HepG2 (cell line): ENCODE results near the gene TSPAN17. TPM values are rescaled to one million over a fixed set of nuclear protein-coding genes. Genes with fewer than 3 reads are reported as not detected.

Source experiments
- ATAC-seq: fragments of 200-7000 bp; cut with Tn5 transposase; 3 replicates; pipeline ENCODE4 v1.9.1; 2020; ENCODE audit warnings: mild to moderate bottlenecking, moderate library complexity
- BruUV-seq: library from RNA; stranded (reverse); fragments of 400-500 nt; replicated peaks from 2 replicates; lab custom pipeline; 2021; lab: Mats Ljungman, UMichigan
- CTCF ChIA-PET: fragments of 300-600 bp; formaldehyde crosslinking; extraction: SDS; loops from one replicate; lab custom pipeline; 2021; ENCODE audit warnings: low total read pairs, inconsistent platforms, low intra/inter-chr PET ratio; lab: Yijun Ruan, JAX
- POLR2A ChIA-PET: fragments of 350-600 bp; sonication (Branson Sonifier 250); formaldehyde crosslinking; loops from one replicate; lab custom pipeline; 2020; ENCODE audit warnings: antibody characterized with exemption, inconsistent platforms; lab: Yijun Ruan, JAX
- DNase-seq: peaks from one replicate; pipeline ENCODE4 v3.0.0-alpha.2; 2015; ENCODE audit warnings: low spot score
- FAIRE-seq: peaks from 3 replicates; lab custom pipeline; 2011; peaks lifted over from hg19 to GRCh38; lab: Jason Lieb, UNC
- H2AFZ ChIP-seq: one replicate; pipeline ENCODE4 v1.6.1; 2011; ENCODE audit warnings: low read length, inconsistent platforms
- H3K27ac ChIP-seq: fragments of 300-600 bp; 3 replicates; pipeline ENCODE4 v1.8.0; 2011; ENCODE audit warnings: mixed run types, mild to moderate bottlenecking, mixed read lengths, low read length, inconsistent platforms; ENCODE audit not compliant: insufficient read depth; ENCODE audit errors: extremely low read length
- H3K27me3 ChIP-seq, 2 experiments: fragments of 200-600 bp in 1 of 2; 2 replicates in 1 of 2; 3 replicates in 1 of 2; pipeline versions ENCODE4 v1.6.0 to v1.8.0; 2011; ENCODE audit warnings: low read length in 2 of 2, mild to moderate bottlenecking in 2 of 2, moderate library complexity in 2 of 2, inconsistent platforms in 1 of 2; ENCODE audit not compliant: insufficient read depth in 2 of 2, control insufficient read depth in 1 of 2
- H3K36me3 ChIP-seq, 2 experiments: fragments of 200-600 bp in 1 of 2; replicated peaks in 1 of 2; 2 replicates in 1 of 2; 3 replicates in 1 of 2; pipeline versions ENCODE4 v1.5.1 to v1.8.0; 2011; ENCODE audit warnings: low read length in 2 of 2, inconsistent platforms in 1 of 2; ENCODE audit not compliant: insufficient read depth in 2 of 2, control insufficient read depth in 1 of 2
- H3K4me1 ChIP-seq: 2 replicates; pipeline ENCODE4 v1.5.1; 2012; ENCODE audit warnings: low read length, inconsistent platforms; ENCODE audit not compliant: insufficient read depth
- H3K4me2 ChIP-seq: 2 replicates; pipeline ENCODE4 v1.6.0; 2011; ENCODE audit warnings: low read depth, low read length, inconsistent platforms
- H3K4me3 ChIP-seq, 3 experiments: fragments of 200-600 bp in 1 of 3; sonication (generic), shearing (Covaris generic) in 1 of 3; replicated peaks in 1 of 3; 2 replicates each; pipeline ENCODE4 v1.5.1; 2011 to 2016; ENCODE audit warnings: low read length in 3 of 3, inconsistent platforms in 2 of 3, low read depth in 2 of 3, mild to moderate bottlenecking in 2 of 3, control low read depth in 1 of 3, mixed read lengths in 1 of 3; ENCODE audit not compliant: insufficient read depth in 1 of 3
- H3K79me2 ChIP-seq: one replicate; pipeline ENCODE4 v1.6.1; 2011; ENCODE audit warnings: low read length, inconsistent platforms; ENCODE audit not compliant: insufficient read depth
- H3K9ac ChIP-seq: 2 replicates; pipeline ENCODE4 v1.6.0; 2011; ENCODE audit warnings: mild to moderate bottlenecking, low read depth, low read length, inconsistent platforms; ENCODE audit not compliant: insufficient read depth
- H3K9me3 ChIP-seq: 2 replicates; pipeline ENCODE4 v1.5.1; 2012; ENCODE audit warnings: mild to moderate bottlenecking, low read length
- H4K20me1 ChIP-seq: 2 replicates; pipeline ENCODE4 v1.6.0; 2011; ENCODE audit warnings: inconsistent platforms, mild to moderate bottlenecking, low read length, moderate library complexity; ENCODE audit not compliant: insufficient read depth
- DZIP1 ChIP-seq: sonication (generic); formaldehyde crosslinking; IDR thresholded peaks from 2 replicates; pipeline ENCODE4 v1.5.0; 2020; ENCODE audit warnings: mild to moderate bottlenecking, missing genetic modification reagents
- HNF1B ChIP-seq: sonication (generic); formaldehyde crosslinking; IDR thresholded peaks from 2 replicates; pipeline ENCODE4 v1.5.1; 2020; ENCODE audit warnings: mild to moderate bottlenecking, moderate library complexity, missing genetic modification reagents
- IRF2 ChIP-seq: IDR thresholded peaks from 2 replicates; pipeline ENCODE4 v1.6.1; 2018; ENCODE audit warnings: missing genetic modification reagents, missing compliant biosample characterization
- KIAA2018 ChIP-seq: sonication (generic); formaldehyde crosslinking; IDR thresholded peaks from 2 replicates; pipeline ENCODE4 v1.5.0; 2020; ENCODE audit warnings: mild to moderate bottlenecking, missing genetic modification reagents, borderline replicate concordance
- PTBP1 ChIP-seq: fragments of 200-400 bp; formaldehyde crosslinking; IDR thresholded peaks from 2 replicates; pipeline ENCODE4 v1.6.1; 2018; ENCODE audit warnings: low read length, low read depth; ENCODE audit not compliant: poor library complexity, severe bottlenecking
- RELA ChIP-seq: sonication (generic); formaldehyde crosslinking; IDR thresholded peaks from 2 replicates; pipeline ENCODE4 v1.4.0; 2020; ENCODE audit warnings: missing genetic modification reagents
- TRAFD1 ChIP-seq: sonication (generic); formaldehyde crosslinking; IDR thresholded peaks from 2 replicates; pipeline ENCODE4 v1.5.1; 2020; ENCODE audit warnings: missing genetic modification reagents, mild to moderate bottlenecking, borderline replicate concordance
- ZNF10 ChIP-seq: sonication (generic); formaldehyde crosslinking; IDR thresholded peaks from 2 replicates; pipeline ENCODE4 v1.4.0; 2020; ENCODE audit warnings: mild to moderate bottlenecking, low read depth, missing genetic modification reagents, borderline replicate concordance
- ZNF136 ChIP-seq: sonication (generic); formaldehyde crosslinking; IDR thresholded peaks from 2 replicates; pipeline ENCODE4 v1.8.1; 2022; ENCODE audit warnings: low read depth, mild to moderate bottlenecking, moderate library complexity, missing genetic modification reagents
- ZNF264 ChIP-seq: sonication (generic); formaldehyde crosslinking; IDR thresholded peaks from 2 replicates; pipeline ENCODE4 v1.4.0; 2020; ENCODE audit warnings: missing genetic modification reagents
- WGBS: methylation state at CpG from one replicate; pipeline ENCODE4 v1.1.6; 2017; ENCODE audit warnings: low lambda C conversion rate; 5-methylcytosine and 5-hydroxymethylcytosine counted together
- in situ Hi-C: cut with HindIII; loops from 2 replicates; pipeline ENCODE4 v1.10.0; 2017; ENCODE audit warnings: low pct_unique_long_range_greater_than_20kb; ENCODE audit not compliant: extremely low pct_ligation_motif_present
- intact Hi-C: fragments of 100-400 bp; cut with micrococcal nuclease; formaldehyde crosslinking; loops from one replicate; pipeline ENCODE4 v1.10.0; 2022; ENCODE audit not compliant: unreplicated experiment
- polyA plus RNA-seq, 8 experiments: library from polyadenylated mRNA; depleted of rRNA in 3 of 8; stranded (reverse) in 7 of 8; unstranded in 1 of 8; fragments of >200 nt; fragmentation: Illumina TruSeq in 4 of 8; extraction: Trizol in 4 of 8; gene quantifications; 2 replicates each; pipeline versions ENCODE4 v1.2.1 to v1.2.3, GENCODE V29; 2011 to 2016; ENCODE audit warnings: low read depth in 4 of 8, missing spikeins in 1 of 8, mixed read lengths in 1 of 8; ENCODE audit not compliant: insufficient read depth in 1 of 8
- total RNA-seq, 5 experiments: library from RNA; depleted of rRNA; stranded (reverse); fragments of >200 nt; fragmentation: Illumina TruSeq; extraction: Trizol; gene quantifications; 2 replicates each; pipeline ENCODE4 v1.2.3, GENCODE V29; 2016; ENCODE audit warnings: low read depth in 1 of 5

TSPAN17 gene
- total and polyA plus RNA-seq, 2 of the 13 experiments (the other 11 are each of a cell fraction or from before 2014, with no cell fraction given), result 11.5 to 15.0 TPM

GRCh38 chr5:176690911-176691310 lies 43.6 kb downstream of the TSPAN17 start:
- no peaks in the 10 kb centered on the region for H4K20me1 ChIP-seq
- no peaks in the 10 kb centered on the region for H3K4me1 ChIP-seq
- H3K27ac ChIP-seq, result no peak overlapping the region
- no peak overlapping the region for H3K4me3 ChIP-seq
- no TSS peak for BruUV-seq
- no peaks in the 10 kb centered on the region for H3K36me3 ChIP-seq
- H3K4me2 ChIP-seq, result no peak overlapping the region
- DNase-seq (no peak), FAIRE-seq (no peak), ATAC-seq (no peak)
- in situ Hi-C loops (no loop called here), intact Hi-C loops (no loop called here)
- no peaks in the 10 kb centered on the region for H3K79me2 ChIP-seq
- ChIA-PET POLR2A (no interaction called here), CTCF (no interaction called here)
- peaks cover 10 to 49% of the 10 kb centered on the region in 2 experiments for H3K27me3 ChIP-seq
- H3K9me3 ChIP-seq, result no peaks in the 10 kb centered on the region
- 21% methylated on average over 6 of the region's 7 CpGs for WGBS
- H3K9ac ChIP-seq, result no peak overlapping the region
- no peak overlapping the region for H2AFZ ChIP-seq
- TF ChIP-seq IRF2, result no peak
- TF ChIP-seq PTBP1, result no peak
- no peak for TF ChIP-seq KIAA2018 (CRISPR knock-in tag)
- no peak for TF ChIP-seq ZNF10 (CRISPR knock-in tag)
- no peak for TF ChIP-seq DZIP1
- TF ChIP-seq RELA (CRISPR knock-in tag), result no peak
- no peak for TF ChIP-seq HNF1B (CRISPR knock-in tag)
- TF ChIP-seq ZNF136 (CRISPR knock-in tag), result no peak
- TF ChIP-seq TRAFD1 (CRISPR knock-in tag), result no peak
- TF ChIP-seq ZNF264 (CRISPR knock-in tag), result no peak
